C4-2B (cell line): ENCODE measurements around the gene SFXN1.

Experiments used
- H3K27ac ChIP-seq: fragments of 450-650 bp; 2 replicates; pipeline ENCODE4 v1.5.1; 2017
- ZFX ChIP-seq: fragments of 450-650 bp; IDR thresholded peaks from 2 replicates; pipeline ENCODE4 v1.6.1; 2017
- TF ChIP-seq, protein P1 (sequence below): fragments of 450-650 bp; conservative IDR thresholded peaks from 2 replicates; pipeline ENCODE4 v1.5.1; 2017; ENCODE audit warnings: mild to moderate bottlenecking

The SFXN1 gene

GRCh38 chr5:175520321-175520720 is 42.0 kb downstream of the SFXN1 start:
- TF ChIP-seq ZFX: no peak
- H3K27ac ChIP-seq: no peak overlapping the region

GRCh38 chr5:175520873-175521272 is 42.5 kb downstream of the SFXN1 start:
- TF ChIP-seq, protein P1, sequence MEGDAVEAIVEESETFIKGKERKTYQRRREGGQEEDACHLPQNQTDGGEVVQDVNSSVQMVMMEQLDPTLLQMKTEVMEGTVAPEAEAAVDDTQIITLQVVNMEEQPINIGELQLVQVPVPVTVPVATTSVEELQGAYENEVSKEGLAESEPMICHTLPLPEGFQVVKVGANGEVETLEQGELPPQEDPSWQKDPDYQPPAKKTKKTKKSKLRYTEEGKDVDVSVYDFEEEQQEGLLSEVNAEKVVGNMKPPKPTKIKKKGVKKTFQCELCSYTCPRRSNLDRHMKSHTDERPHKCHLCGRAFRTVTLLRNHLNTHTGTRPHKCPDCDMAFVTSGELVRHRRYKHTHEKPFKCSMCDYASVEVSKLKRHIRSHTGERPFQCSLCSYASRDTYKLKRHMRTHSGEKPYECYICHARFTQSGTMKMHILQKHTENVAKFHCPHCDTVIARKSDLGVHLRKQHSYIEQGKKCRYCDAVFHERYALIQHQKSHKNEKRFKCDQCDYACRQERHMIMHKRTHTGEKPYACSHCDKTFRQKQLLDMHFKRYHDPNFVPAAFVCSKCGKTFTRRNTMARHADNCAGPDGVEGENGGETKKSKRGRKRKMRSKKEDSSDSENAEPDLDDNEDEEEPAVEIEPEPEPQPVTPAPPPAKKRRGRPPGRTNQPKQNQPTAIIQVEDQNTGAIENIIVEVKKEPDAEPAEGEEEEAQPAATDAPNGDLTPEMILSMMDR: no peak
- H3K27ac ChIP-seq: no peak overlapping the region

GRCh38 chr5:175521313-175521833 is 43.0 kb downstream of the SFXN1 start:
- TF ChIP-seq, protein P1: no peak
- TF ChIP-seq ZFX: no peak
- H3K27ac ChIP-seq: no peak overlapping the region

DNA sequence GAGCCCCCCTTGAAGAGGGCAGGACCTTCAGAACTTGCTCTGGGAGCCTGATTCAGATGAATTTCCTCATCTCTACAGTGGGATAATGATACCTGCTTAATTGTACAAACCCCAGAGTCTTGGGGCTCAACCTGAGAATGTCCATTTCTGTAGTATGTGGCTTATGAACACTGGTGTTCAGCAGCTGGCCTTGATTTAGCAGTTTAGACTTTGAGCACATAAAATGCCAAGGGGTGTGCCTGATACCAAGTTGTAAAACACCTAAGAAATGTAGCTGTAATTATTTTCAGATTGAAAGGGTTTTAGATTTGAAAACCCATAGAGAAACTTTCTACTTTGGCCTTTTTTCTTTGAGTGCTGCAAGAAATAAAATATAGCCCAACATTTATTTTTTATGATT is 44.9 kb downstream of the SFXN1 start:
- no peak overlapping the region for H3K27ac ChIP-seq
- TF ChIP-seq ZFX: no peak
- TF ChIP-seq, protein P1: no peak

DNA sequence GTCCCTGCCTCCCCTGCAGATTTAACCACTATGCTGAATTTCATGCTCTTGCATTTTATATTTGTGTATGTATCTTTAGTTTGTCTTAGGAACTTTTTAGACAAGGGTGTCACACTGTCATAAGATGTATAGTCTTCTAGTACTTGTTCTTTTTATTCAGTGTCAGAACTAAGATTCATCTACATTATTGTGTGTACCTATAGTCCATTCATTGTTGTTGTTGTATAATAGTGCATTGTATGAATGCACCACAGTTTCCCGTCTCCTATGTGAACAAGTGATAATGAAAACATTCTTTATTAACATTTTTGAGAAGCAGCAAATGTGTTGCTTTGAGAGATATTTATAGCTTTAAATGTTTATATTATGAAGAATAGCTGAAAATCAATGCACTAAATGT is 45.9 kb downstream of the SFXN1 start:
- no peak overlapping the region for H3K27ac ChIP-seq
- no peak for TF ChIP-seq ZFX
- TF ChIP-seq, protein P1: no peak

- no peak for TF ChIP-seq ZFX
- TF ChIP-seq, protein P1: no peak
- no peak overlapping the region for H3K27ac ChIP-seq
Measured at GRCh38 chr5:175526691-175527090, 48.3 kb downstream of the SFXN1 start.

DNA sequence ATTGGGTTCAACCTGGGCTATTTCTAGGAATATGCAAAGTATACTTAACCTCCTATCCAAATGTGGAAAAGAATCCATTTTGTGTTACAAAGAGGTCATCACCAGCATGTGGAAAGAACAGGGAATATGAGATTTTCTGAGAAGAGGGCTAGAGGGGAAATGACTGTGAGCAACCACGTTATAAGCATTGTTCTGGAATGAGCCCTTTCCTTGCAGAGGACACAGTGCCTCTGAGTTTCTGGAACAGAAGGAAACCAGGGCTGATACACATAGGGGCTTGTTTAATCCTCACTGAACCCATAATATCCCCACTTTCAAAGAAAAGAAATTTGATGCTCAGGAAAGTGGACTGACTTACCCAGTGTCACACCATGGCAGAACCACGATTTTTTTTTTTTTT is 53.0 kb downstream of the SFXN1 start:
- TF ChIP-seq ZFX: no peak
- TF ChIP-seq, protein P1: no peak
- no peak overlapping the region for H3K27ac ChIP-seq
